ENCODE data around the gene RBM4B.

RBM4B gene

DNA sequence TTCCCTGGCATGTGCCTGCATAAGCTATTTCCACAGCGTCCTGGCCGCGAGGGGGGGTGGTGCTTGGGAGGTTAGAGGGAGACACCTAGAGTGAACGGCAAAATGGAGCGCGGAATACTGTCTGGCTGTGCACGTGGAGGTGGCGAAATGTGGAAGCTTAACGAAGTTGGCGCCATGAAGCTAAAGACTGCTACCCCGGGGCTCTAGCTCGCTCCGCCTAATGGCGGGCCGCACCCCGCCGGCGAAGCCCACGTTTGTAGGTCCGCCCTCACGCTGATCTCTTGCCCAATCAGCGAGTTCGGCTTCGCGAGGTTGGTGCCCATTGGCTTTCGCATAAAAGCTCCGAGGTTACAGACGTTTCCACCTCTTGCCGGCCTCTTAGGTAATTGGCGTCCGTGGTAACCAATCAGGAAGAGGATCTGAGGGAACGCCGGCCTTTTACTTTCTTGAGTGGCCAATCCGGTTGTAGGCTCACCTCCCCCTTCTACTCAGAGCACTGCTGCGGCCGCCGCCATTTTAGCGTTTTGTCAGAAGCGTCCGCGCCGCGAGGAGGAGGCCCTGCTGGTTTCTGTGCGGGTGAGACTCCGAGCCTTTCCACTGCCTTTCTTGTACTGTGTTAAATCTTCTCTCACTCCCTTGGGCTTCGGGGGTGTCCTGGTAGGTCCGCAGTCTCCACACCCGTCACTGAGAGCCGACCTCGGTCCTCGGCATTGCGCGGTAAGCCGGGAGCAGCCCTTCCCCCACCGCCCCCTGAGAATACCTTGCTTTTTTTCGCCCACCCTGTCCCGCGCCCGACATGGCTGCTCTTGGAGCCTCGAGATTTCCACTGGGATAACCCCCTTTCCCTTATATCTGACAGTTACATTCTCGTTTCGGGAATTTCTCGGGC, 39.3 kb downstream of the RBM4B start, which contains the start of gene RBM4:
Gene RBM4 (plus strand): TSS at position 527 of the 889 bp plus-strand sequence. CDS start 1,009 bp downstream, outside the sequence.
- Histone ChIP-seq H3K79me2 (ENCODE audit: insufficient read depth, low read length) (peaks cover 97% of the 10 kb centered on the region), H3K9ac (ENCODE audit: low read depth, low read length) (peak within 1 kb of the TSS; percentile 86), H3K27me3 (ENCODE audit: insufficient read depth, low read length, poor library complexity) (no peaks in the 10 kb centered on the region), H3K9me3 (ENCODE audit: insufficient read depth, low read length, severe bottlenecking) (no peaks in the 10 kb centered on the region), H3K27ac (ENCODE audit: low read length) (peak within 1 kb of the TSS; percentile 82), H3K36me3 (ENCODE audit: insufficient read depth, low read length) (peaks cover 65% of the 10 kb centered on the region), H4K20me1 (ENCODE audit: insufficient read depth, low read length) (peaks cover 70% of the 10 kb centered on the region), H2AFZ (ENCODE audit: low read depth, low read length) (peak within 1 kb of the TSS; percentile 71), H3K4me1 (ENCODE audit: insufficient read depth, low read length) (peaks cover 73% of the 10 kb centered on the region), H3K4me3 (ENCODE audit: low read depth in 1 of 2, low read length in 2 of 2) (peak within 1 kb of the TSS; percentile 73 to 82), H3K4me2 (ENCODE audit: insufficient read depth, low read length) (peak within 1 kb of the TSS; percentile 80)
- DNase-seq (peak; percentile 99), ATAC-seq (ENCODE audit: insufficient read depth, low read depth) (peak; percentile 94)
- TF ChIP-seq EZH2 (IDR thresholded peaks at IDR 0.05; ENCODE audit: borderline replicate concordance, low read depth, low read length, severe bottlenecking), result no peak
- TF ChIP-seq, protein P1, sequence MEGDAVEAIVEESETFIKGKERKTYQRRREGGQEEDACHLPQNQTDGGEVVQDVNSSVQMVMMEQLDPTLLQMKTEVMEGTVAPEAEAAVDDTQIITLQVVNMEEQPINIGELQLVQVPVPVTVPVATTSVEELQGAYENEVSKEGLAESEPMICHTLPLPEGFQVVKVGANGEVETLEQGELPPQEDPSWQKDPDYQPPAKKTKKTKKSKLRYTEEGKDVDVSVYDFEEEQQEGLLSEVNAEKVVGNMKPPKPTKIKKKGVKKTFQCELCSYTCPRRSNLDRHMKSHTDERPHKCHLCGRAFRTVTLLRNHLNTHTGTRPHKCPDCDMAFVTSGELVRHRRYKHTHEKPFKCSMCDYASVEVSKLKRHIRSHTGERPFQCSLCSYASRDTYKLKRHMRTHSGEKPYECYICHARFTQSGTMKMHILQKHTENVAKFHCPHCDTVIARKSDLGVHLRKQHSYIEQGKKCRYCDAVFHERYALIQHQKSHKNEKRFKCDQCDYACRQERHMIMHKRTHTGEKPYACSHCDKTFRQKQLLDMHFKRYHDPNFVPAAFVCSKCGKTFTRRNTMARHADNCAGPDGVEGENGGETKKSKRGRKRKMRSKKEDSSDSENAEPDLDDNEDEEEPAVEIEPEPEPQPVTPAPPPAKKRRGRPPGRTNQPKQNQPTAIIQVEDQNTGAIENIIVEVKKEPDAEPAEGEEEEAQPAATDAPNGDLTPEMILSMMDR (IDR thresholded peaks at IDR 0.05; ENCODE audit: borderline replicate concordance, extremely low read depth, low read length, poor library complexity, severe bottlenecking), result peak; percentile 38

DNA sequence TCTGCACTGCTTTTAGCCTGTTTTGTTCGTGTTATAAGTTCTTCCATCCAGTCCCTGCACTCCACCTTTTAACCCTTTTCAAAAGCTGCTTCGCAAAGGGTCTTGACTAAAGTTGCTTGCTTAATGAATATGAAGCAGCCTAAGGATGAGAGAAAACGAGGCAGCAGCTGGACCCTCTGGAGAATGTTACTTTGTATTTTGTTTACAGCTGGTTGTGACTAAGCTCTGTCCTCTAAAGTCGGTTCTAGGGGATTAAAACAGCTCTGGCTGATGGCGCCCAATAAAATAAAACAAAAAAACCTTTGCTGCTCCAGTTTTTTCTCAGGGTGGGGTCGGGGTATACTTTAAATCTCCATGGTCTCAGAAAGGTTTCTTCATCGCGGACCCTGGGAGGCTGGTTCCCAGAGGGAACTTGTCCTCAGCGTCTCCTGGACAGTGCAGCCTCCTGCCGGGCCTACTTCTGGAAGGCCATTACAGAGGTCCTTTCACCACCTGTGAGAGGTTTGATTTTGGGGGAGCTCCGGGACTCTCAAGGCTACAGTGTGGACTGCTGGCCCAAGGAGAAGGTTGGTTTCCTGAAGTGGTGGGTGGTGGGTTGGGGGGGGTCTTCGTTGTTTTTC, 40.0 kb downstream of the RBM4B start:
- H3K9ac ChIP-seq (ENCODE audit: low read depth, low read length), result peak overlapping the region; percentile 59
- peaks cover 65% of the 10 kb centered on the region for H3K36me3 ChIP-seq (ENCODE audit: insufficient read depth, low read length)
- DNase-seq (no peak), ATAC-seq (ENCODE audit: insufficient read depth, low read depth) (no peak; the same call in 2 of the 3 replicates)
- peaks cover 69% of the 10 kb centered on the region for H3K4me1 ChIP-seq (ENCODE audit: insufficient read depth, low read length)
- H4K20me1 ChIP-seq (ENCODE audit: insufficient read depth, low read length), result peaks cover 69% of the 10 kb centered on the region
- peak overlapping the region; percentile 56 for H2AFZ ChIP-seq (ENCODE audit: low read depth, low read length)
- no peaks in the 10 kb centered on the region for H3K9me3 ChIP-seq (ENCODE audit: insufficient read depth, low read length, severe bottlenecking)
- peak overlapping the region; percentile 80 for H3K4me2 ChIP-seq (ENCODE audit: insufficient read depth, low read length)
- H3K79me2 ChIP-seq (ENCODE audit: insufficient read depth, low read length), result peaks cover 97% of the 10 kb centered on the region
- peak overlapping the region; percentile 79 for H3K27ac ChIP-seq (ENCODE audit: low read length)
- TF ChIP-seq, protein P1 (IDR thresholded peaks at IDR 0.05; ENCODE audit: borderline replicate concordance, extremely low read depth, low read length, poor library complexity, severe bottlenecking), result no peak
- TF ChIP-seq EZH2 (IDR thresholded peaks at IDR 0.05; ENCODE audit: borderline replicate concordance, low read depth, low read length, severe bottlenecking), result no peak
- peak overlapping the region; percentile 8 to 59; a peak in 3 of 4 replicates for H3K4me3 ChIP-seq (ENCODE audit: low read depth in 1 of 2, low read length in 2 of 2)
- H3K27me3 ChIP-seq (ENCODE audit: insufficient read depth, low read length, poor library complexity), result no peaks in the 10 kb centered on the region

DNA sequence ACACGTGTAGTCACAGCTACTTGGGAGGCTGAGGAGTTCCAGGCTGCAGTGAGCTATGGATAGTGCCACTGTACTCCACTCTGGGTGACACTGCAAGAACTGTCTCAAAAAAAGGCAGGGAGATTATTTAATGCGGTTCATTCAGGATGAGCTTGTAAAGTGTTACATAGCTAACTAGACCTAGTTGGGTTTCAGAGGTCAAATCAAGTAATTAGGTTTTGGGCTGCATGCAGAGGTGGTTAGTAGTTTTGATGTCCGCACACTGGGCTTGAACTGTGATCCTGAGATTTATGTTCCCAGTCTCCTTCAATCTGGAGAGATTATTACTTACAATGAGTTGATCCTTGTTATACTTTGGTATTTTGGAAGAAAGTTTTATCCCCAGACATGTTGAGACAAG, 41.3 kb downstream of the RBM4B start:
- peaks cover 68% of the 10 kb centered on the region for H4K20me1 ChIP-seq (ENCODE audit: insufficient read depth, low read length)
- peaks cover 65% of the 10 kb centered on the region for H3K36me3 ChIP-seq (ENCODE audit: insufficient read depth, low read length)
- H3K79me2 ChIP-seq (ENCODE audit: insufficient read depth, low read length), result peaks cover 97% of the 10 kb centered on the region
- no peak overlapping the region for H2AFZ ChIP-seq (ENCODE audit: low read depth, low read length)
- no peaks in the 10 kb centered on the region for H3K9me3 ChIP-seq (ENCODE audit: insufficient read depth, low read length, severe bottlenecking)
- TF ChIP-seq, protein P1 (IDR thresholded peaks at IDR 0.05; ENCODE audit: borderline replicate concordance, extremely low read depth, low read length, poor library complexity, severe bottlenecking), result no peak
- H3K4me2 ChIP-seq (ENCODE audit: insufficient read depth, low read length), result peak overlapping the region; percentile 32
- peak overlapping the region; percentile 18; the same call in 1 of the 2 replicates for H3K27ac ChIP-seq (ENCODE audit: low read length)
- H3K4me3 ChIP-seq (ENCODE audit: low read depth in 1 of 2, low read length in 2 of 2), result no peak overlapping the region
- no peak for ATAC-seq (ENCODE audit: insufficient read depth, low read depth)
- no peak for DNase-seq
- peaks cover 62% of the 10 kb centered on the region for H3K4me1 ChIP-seq (ENCODE audit: insufficient read depth, low read length)
- H3K9ac ChIP-seq (ENCODE audit: low read depth, low read length), result peak overlapping the region; percentile 59; the same call in 1 of the 2 replicates
- no peaks in the 10 kb centered on the region for H3K27me3 ChIP-seq (ENCODE audit: insufficient read depth, low read length, poor library complexity)
